Measurements from ENCODE around the gene TCTN1. TPM values are rescaled to one million over a fixed set of nuclear protein-coding genes. Genes with fewer than 3 reads are reported as not detected.

TCTN1 gene
- total and polyA plus RNA-seq, 9 of the 15 experiments (the other 6 are each of a cell fraction or from before 2014, with no cell fraction given) = 0.32 to 12.5 (median 4.0) TPM

GRCh38 chr12:110649341-110649847, 35.5 kb downstream of the TCTN1 start (continued):
- TF ChIP-seq SRSF3 (IDR thresholded peaks at IDR 0.05; ENCODE audit: insufficient read depth, low read length) (no peak), NONO (IDR thresholded peaks at IDR 0.05; ENCODE audit: low read depth in 2 of 2, low read length in 1 of 2) (no peak), POLR2AphosphoS5 (IDR thresholded peaks at IDR 0.05; ENCODE audit: control insufficient read depth, insufficient read depth, low read depth, low read length) (no peak), POLR2B (IDR thresholded peaks at IDR 0.05; ENCODE audit: low read depth, partially characterized antibody) (no peak), CEBPB (tag; IDR thresholded peaks at IDR 0.05) (peak; percentile 48; the same call in 1 of the 2 replicates), PBX2 (CRISPR knock-in tag; IDR thresholded peaks at IDR 0.05; ENCODE audit: low read depth) (no peak), PBX2 (tag; conservative IDR thresholded peaks at IDR 0.05; ENCODE audit: low read depth) (peak; percentile 39), PKNOX1 (IDR thresholded peaks at IDR 0.05) (peak; percentile 33; the same call in 1 of the 2 replicates), PCBP2 (IDR thresholded peaks at IDR 0.05; ENCODE audit: low read depth, low read length, poor library complexity, severe bottlenecking) (no peak), SUPT5H (IDR thresholded peaks at IDR 0.05) (no peak), SMC3 (conservative IDR thresholded peaks at IDR 0.05; ENCODE audit: insufficient read depth, low read depth, low read length) (no peak), ZNF384 (IDR thresholded peaks at IDR 0.05; ENCODE audit: low read depth, low read length) (peak; percentile 19; the same call in 1 of the 2 replicates), SFPQ (IDR thresholded peaks at IDR 0.05; ENCODE audit: low read depth, low read length) (no peak), GTF2A2 (tag; IDR thresholded peaks at IDR 0.05) (no peak), MEIS2 (IDR thresholded peaks at IDR 0.05; ENCODE audit: partially characterized antibody) (peak; percentile 56), EGR1 (conservative IDR thresholded peaks at IDR 0.05) (peak; percentile 50), RAD21 (CRISPR knock-in tag; conservative IDR thresholded peaks at IDR 0.05 in 1 of 2, IDR thresholded peaks at IDR 0.05 in 1 of 2) (peak in 1 of 2 experiments; percentile 53; a peak in 2 of 4 replicates), ZHX1 (conservative IDR thresholded peaks at IDR 0.05; ENCODE audit: low read length) (no peak), CREM (IDR thresholded peaks at IDR 0.05; ENCODE audit: low read depth) (0 out of 2 replicates have a peak, but pooled peaks have one; percentile 42)
